GM23248 (cell line): ENCODE results near the gene MEI4. TPM values are rescaled to one million over a fixed set of nuclear protein-coding genes. Genes with fewer than 3 reads are reported as not detected.

Source experiments
- DNase-seq: peaks from one replicate; pipeline ENCODE4 v3.0.0-alpha.2; 2015
- H2AFZ ChIP-seq: fragments of 200-600 bp; sonication (generic); 2 replicates; pipeline ENCODE4 v1.6.1; 2016; ENCODE audit warnings: antibody characterized with exemption
- H3F3A ChIP-seq: fragments of 200-600 bp; sonication (generic); 2 replicates; pipeline ENCODE4 v1.6.1; 2016; ENCODE audit warnings: mild to moderate bottlenecking, antibody characterized with exemption, mixed run types; ENCODE audit not compliant: insufficient read depth
- H3K27ac ChIP-seq: fragments of 200-600 bp; sonication (generic); 2 replicates; pipeline ENCODE4 v1.5.1; 2016; ENCODE audit warnings: mild to moderate bottlenecking
- H3K27me3 ChIP-seq: fragments of 200-600 bp; sonication (generic); replicated peaks from 2 replicates; pipeline ENCODE4 v1.6.1; 2016; ENCODE audit warnings: mild to moderate bottlenecking; ENCODE audit not compliant: insufficient read depth
- H3K36me3 ChIP-seq: fragments of 200-600 bp; sonication (generic); 2 replicates; pipeline ENCODE4 v1.6.1; 2016; ENCODE audit warnings: low read depth, mild to moderate bottlenecking
- H3K4me1 ChIP-seq: fragments of 200-600 bp; sonication (generic); 2 replicates; pipeline ENCODE4 v1.6.1; 2016; ENCODE audit warnings: mild to moderate bottlenecking; ENCODE audit not compliant: insufficient read depth
- H3K4me2 ChIP-seq: fragments of 200-600 bp; sonication (generic); one replicate; pipeline ENCODE4 v1.6.1; 2016; ENCODE audit warnings: mild to moderate bottlenecking; ENCODE audit not compliant: unreplicated experiment
- H3K4me3 ChIP-seq: fragments of 200-600 bp; sonication (generic); 2 replicates; pipeline ENCODE4 v1.5.1; 2016; ENCODE audit warnings: mild to moderate bottlenecking
- H3K79me2 ChIP-seq: fragments of 200-600 bp; sonication (generic); 2 replicates; pipeline ENCODE4 v1.6.1; 2016; ENCODE audit warnings: mild to moderate bottlenecking; ENCODE audit not compliant: insufficient read depth
- H3K9ac ChIP-seq: fragments of 200-600 bp; sonication (generic); 2 replicates; pipeline ENCODE4 v1.6.1; 2016; ENCODE audit warnings: mild to moderate bottlenecking
- H3K9me2 ChIP-seq: fragments of 200-600 bp; sonication (generic); 2 replicates; pipeline ENCODE4 v1.6.1; 2016; ENCODE audit warnings: mixed run types, mild to moderate bottlenecking, moderate library complexity; ENCODE audit not compliant: insufficient read depth
- H3K9me3 ChIP-seq: fragments of 200-600 bp; sonication (generic); one replicate; pipeline ENCODE4 v1.6.1; 2017; ENCODE audit warnings: low read depth
- H4K20me1 ChIP-seq: fragments of 200-600 bp; sonication (generic); 2 replicates; pipeline ENCODE4 v1.6.0; 2016; ENCODE audit not compliant: insufficient read depth
- EZH2 ChIP-seq: fragments of 200-600 bp; sonication (generic); IDR thresholded peaks from 2 replicates; pipeline ENCODE4 v1.6.1; 2018; ENCODE audit warnings: antibody characterized with exemption, mild to moderate bottlenecking; ENCODE audit not compliant: insufficient read depth, poor library complexity, severe bottlenecking
- EZH2phosphoT487 ChIP-seq: fragments of 200-600 bp; sonication (generic); IDR thresholded peaks from 2 replicates; pipeline ENCODE4 v1.6.1; 2018; ENCODE audit warnings: antibody characterized with exemption, moderate library complexity, mild to moderate bottlenecking, low read depth; ENCODE audit not compliant: insufficient read depth
- WGBS, 2 experiments: methylation state at CpG; one replicate each; pipeline ENCODE4 v1.1.6; 2015 to 2017; ENCODE audit warnings: low lambda C conversion rate in 2 of 2, low coverage in 1 of 2; ENCODE audit errors: missing lambda C conversion rate in 2 of 2; 5-methylcytosine and 5-hydroxymethylcytosine counted together
- in situ Hi-C: fragments of 300-500 bp; cut with MboI; formaldehyde crosslinking; loops from 2 replicates; pipeline ENCODE4 v1.15.0; 2020
- polyA plus RNA-seq: library from polyadenylated mRNA; unstranded; fragments of >200 nt; fragmentation: Nextera tagmentation; extraction: Ambion mirVana; gene quantifications from 2 replicates; pipeline ENCODE4 v1.2.1, GENCODE V29; 2016
- total RNA-seq: library from RNA; depleted of rRNA; stranded (reverse); fragments of >200 nt; shearing (Covaris generic); gene quantifications from 2 replicates; pipeline ENCODE4 v1.2.3, GENCODE V29; 2014

MEI4 gene
- total and polyA plus RNA-seq, 2 experiments from 2014 or later: 0.04 TPM; not detected in 1

- Histone ChIP-seq H3K36me3 (no peaks in the 10 kb centered on the region), H3K27ac (no peak overlapping the region), H3F3A (no peaks in the 10 kb centered on the region), H3K9me2 (no peaks in the 10 kb centered on the region; the same call in 1 of the 2 replicates), H3K4me1 (no peaks in the 10 kb centered on the region), H4K20me1 (no peaks in the 10 kb centered on the region), H3K9me3 (no peaks in the 10 kb centered on the region), H2AFZ (no peak overlapping the region), H3K27me3 (no peaks in the 10 kb centered on the region), H3K4me3 (no peak overlapping the region), H3K9ac (no peak overlapping the region), H3K4me2 (no peak overlapping the region), H3K79me2 (no peaks in the 10 kb centered on the region)
- in situ Hi-C loops: no loop called here
- WGBS, 2 experiments: 9 to 13% methylated on average over 5 of the region's 5 CpGs
- TF ChIP-seq EZH2: no peak
- no peak for TF ChIP-seq EZH2phosphoT487
- DNase-seq: no peak
Measured at GRCh38 chr6:77856391-77856790, 203.6 kb downstream of the MEI4 start.

- no peak overlapping the region for H3K9ac ChIP-seq
- no peaks in the 10 kb centered on the region for H3K27me3 ChIP-seq
- H3F3A ChIP-seq: no peaks in the 10 kb centered on the region
- H3K36me3 ChIP-seq: no peaks in the 10 kb centered on the region
- no peak overlapping the region for H3K4me2 ChIP-seq
- H3K27ac ChIP-seq: no peak overlapping the region
- no peaks in the 10 kb centered on the region for H4K20me1 ChIP-seq
- H3K4me1 ChIP-seq: no peaks in the 10 kb centered on the region
- H3K4me3 ChIP-seq: no peak overlapping the region
- no peak for TF ChIP-seq EZH2phosphoT487
- TF ChIP-seq EZH2: no peak
- no peak for DNase-seq
- no peaks in the 10 kb centered on the region for H3K79me2 ChIP-seq
- H3K9me3 ChIP-seq: no peaks in the 10 kb centered on the region
- in situ Hi-C loops: no loop called here
- H2AFZ ChIP-seq: no peak overlapping the region
- H3K9me2 ChIP-seq: no peaks in the 10 kb centered on the region; the same call in 1 of the 2 replicates
Measured at GRCh38 chr6:77857421-77857820, 204.6 kb downstream of the MEI4 start.

GRCh38 chr6:77876300-77876699, 223.5 kb downstream of the MEI4 start:
- Histone ChIP-seq H3K9me3 (no peaks in the 10 kb centered on the region), H3K9ac (no peak overlapping the region), H3K79me2 (no peaks in the 10 kb centered on the region), H3K4me1 (no peaks in the 10 kb centered on the region), H4K20me1 (no peaks in the 10 kb centered on the region), H3F3A (no peaks in the 10 kb centered on the region), H3K4me3 (no peak overlapping the region), H3K4me2 (no peak overlapping the region), H3K9me2 (no peaks in the 10 kb centered on the region), H3K27ac (no peak overlapping the region), H2AFZ (no peak overlapping the region), H3K36me3 (no peaks in the 10 kb centered on the region), H3K27me3 (no peaks in the 10 kb centered on the region)
- no peak for DNase-seq
- TF ChIP-seq EZH2phosphoT487: no peak
- TF ChIP-seq EZH2: no peak
- WGBS, 2 experiments: 38 to 44% methylated on average over 2 of the region's 2 CpGs
- in situ Hi-C loops: no loop called here

- in situ Hi-C loops: no loop called here
- H3K4me1 ChIP-seq: no peaks in the 10 kb centered on the region
- 8% methylated on average over 2 of the region's 2 CpGs for WGBS, 2 experiments
Measured at GRCh38 chr6:77879527-77879926, 226.7 kb downstream of the MEI4 start.

GRCh38 chr6:77880501-77880900, 227.7 kb downstream of the MEI4 start:
- no peak overlapping the region for H3K9ac ChIP-seq
- 9 to 16% methylated on average over 2 of the region's 2 CpGs for WGBS, 2 experiments
- H3K4me2 ChIP-seq: no peak overlapping the region
- in situ Hi-C loops: no loop called here
- no peak overlapping the region for H3K27ac ChIP-seq
- no peaks in the 10 kb centered on the region for H3K9me2 ChIP-seq
- TF ChIP-seq EZH2 (no peak), EZH2phosphoT487 (no peak)
- H3K4me1 ChIP-seq: no peaks in the 10 kb centered on the region
- peak; percentile 2 for DNase-seq
- no peak overlapping the region for H2AFZ ChIP-seq
- no peaks in the 10 kb centered on the region for H3K36me3 ChIP-seq
- no peaks in the 10 kb centered on the region for H4K20me1 ChIP-seq
- H3K4me3 ChIP-seq: no peak overlapping the region
- no peaks in the 10 kb centered on the region for H3K9me3 ChIP-seq
- H3F3A ChIP-seq: no peaks in the 10 kb centered on the region
- no peaks in the 10 kb centered on the region for H3K79me2 ChIP-seq
- H3K27me3 ChIP-seq: no peaks in the 10 kb centered on the region

More at GRCh38 chr6:77879527-77879926, 226.7 kb downstream of the MEI4 start:
- H3K4me3 ChIP-seq: no peak overlapping the region
- H3K27me3 ChIP-seq: no peaks in the 10 kb centered on the region
- H3K9me3 ChIP-seq: no peaks in the 10 kb centered on the region
- no peaks in the 10 kb centered on the region for H3K36me3 ChIP-seq
- H3K9ac ChIP-seq: no peak overlapping the region
- no peak for DNase-seq
- TF ChIP-seq EZH2phosphoT487: no peak
- TF ChIP-seq EZH2: no peak
- H4K20me1 ChIP-seq: no peaks in the 10 kb centered on the region
- no peaks in the 10 kb centered on the region for H3K79me2 ChIP-seq
- H2AFZ ChIP-seq: no peak overlapping the region
- H3K27ac ChIP-seq: no peak overlapping the region
- H3K9me2 ChIP-seq: no peaks in the 10 kb centered on the region
- no peaks in the 10 kb centered on the region for H3F3A ChIP-seq
- H3K4me2 ChIP-seq: no peak overlapping the region
